HL-60/S4 (cell line): ENCODE results near the gene TECR.
"Not testable (repeated sequence)": the region's sequence is repeated elsewhere in the genome, so short reads cannot be mapped to it uniquely, and the experiment has no call there.

Source experiments
- in situ Hi-C: fragments of 300-500 bp; cut with MboI; formaldehyde crosslinking; loops from 2 replicates; pipeline ENCODE4 v1.14.3; 2022; ENCODE audit warnings: low sequenced_read_pairs

The TECR gene

DNA sequence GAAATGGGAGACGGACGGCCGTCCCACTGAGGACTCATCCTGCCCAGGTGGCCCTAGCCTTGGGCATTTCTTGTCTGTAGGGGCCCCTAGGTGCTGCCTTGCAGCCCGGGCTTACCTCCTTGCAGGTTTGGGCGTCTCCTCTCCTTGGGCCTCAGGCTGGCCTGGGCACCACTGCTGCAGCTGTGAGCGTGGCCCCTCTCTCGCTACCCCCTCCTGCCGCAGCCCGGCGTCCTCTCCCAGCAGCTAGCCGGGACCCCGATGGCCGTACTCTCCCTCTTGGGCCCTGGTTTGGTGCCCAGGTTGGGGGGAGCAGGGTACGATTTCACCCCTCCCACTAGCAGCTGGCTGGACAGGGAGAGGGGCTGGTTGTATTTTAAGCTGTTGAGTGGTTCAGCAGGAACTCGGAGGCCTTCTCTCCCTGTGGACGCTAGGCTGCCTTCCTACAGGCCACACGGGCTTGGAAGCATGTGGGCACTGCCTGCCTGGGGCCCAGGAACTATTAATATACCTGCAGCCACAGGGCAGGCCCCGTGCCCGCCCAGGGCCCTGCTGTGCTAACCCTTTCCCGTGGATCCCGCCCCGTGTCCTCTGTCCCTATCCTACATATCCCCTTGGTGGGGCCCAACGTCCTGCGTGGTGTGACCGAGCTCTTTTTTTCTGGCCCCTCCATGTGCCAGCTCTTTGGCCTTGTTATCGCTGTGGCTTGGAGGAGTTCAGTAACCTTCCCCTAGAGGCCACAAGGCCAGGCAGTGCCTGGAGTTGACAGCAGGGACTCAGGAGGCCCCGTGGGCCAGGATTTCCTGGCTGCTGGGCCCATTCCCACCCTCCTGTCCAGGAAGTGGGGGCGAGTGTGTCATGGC is 30.8 kb downstream of the TECR start:
- in situ Hi-C loops, result no loop called here

DNA sequence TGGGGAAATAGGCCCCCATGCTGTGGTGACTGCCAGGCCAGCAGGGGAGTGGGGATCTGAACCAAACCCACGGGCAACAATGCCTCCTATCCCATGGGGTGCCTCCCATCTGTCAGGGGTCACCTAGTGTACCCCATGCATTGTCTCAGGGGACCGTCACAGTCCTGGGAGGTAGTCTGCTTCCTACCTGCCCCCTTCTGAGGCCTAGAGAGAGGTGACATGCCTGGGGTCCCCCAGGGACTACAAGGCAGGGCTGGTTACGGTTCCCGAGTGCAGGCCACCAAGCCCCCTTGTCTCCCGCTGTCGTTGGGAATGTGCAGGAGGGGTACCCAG is 31.3 kb downstream of the TECR start:
- in situ Hi-C loops, result no loop called here

DNA sequence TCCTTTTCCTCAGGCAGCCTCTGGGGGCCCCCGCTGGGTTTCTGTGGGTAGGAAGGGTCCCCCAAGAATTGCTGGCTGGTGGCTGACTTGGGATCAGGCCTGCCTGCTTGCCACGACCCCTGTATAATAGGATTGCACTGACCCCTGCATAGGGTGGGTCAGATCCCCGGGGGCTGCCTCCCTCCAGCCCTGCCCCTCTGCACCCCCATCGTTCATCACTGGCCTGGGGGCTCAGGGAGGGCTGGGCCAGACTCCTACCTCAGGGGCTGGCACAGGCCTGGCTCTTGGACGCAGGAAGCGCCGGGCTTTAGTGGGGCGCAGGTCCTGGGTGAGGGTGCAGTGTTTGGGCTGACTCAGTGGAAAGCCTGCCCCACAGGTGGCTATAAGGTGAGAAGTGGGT is 31.9 kb downstream of the TECR start:
- in situ Hi-C loops, result no loop called here

DNA sequence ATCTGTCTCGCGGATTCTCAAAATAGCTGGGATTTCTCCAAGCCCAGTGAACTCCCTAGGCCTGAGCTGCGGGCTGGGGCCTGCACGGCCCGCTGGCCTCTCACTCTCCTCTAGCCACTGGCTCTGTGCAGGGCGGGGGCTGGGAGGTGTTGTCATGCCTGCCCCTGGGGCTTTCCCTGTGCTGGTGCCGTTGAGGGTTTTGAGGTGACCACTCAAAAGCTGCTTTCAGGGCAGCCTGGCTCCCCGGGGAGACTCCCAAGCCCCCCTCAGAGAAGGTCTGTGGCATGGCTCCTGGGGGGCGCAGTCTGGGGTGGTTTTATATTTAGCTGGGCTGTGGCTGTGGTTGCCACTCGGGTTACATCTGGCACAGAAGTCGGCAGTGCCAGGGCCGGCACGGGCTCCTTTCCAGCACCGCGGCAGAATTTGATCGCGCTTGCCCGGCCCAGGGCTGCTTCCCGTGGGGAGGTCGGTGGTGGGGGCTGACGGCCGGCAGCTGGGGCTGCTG is 32.5 kb downstream of the TECR start:
- in situ Hi-C loops, result no loop called here

DNA sequence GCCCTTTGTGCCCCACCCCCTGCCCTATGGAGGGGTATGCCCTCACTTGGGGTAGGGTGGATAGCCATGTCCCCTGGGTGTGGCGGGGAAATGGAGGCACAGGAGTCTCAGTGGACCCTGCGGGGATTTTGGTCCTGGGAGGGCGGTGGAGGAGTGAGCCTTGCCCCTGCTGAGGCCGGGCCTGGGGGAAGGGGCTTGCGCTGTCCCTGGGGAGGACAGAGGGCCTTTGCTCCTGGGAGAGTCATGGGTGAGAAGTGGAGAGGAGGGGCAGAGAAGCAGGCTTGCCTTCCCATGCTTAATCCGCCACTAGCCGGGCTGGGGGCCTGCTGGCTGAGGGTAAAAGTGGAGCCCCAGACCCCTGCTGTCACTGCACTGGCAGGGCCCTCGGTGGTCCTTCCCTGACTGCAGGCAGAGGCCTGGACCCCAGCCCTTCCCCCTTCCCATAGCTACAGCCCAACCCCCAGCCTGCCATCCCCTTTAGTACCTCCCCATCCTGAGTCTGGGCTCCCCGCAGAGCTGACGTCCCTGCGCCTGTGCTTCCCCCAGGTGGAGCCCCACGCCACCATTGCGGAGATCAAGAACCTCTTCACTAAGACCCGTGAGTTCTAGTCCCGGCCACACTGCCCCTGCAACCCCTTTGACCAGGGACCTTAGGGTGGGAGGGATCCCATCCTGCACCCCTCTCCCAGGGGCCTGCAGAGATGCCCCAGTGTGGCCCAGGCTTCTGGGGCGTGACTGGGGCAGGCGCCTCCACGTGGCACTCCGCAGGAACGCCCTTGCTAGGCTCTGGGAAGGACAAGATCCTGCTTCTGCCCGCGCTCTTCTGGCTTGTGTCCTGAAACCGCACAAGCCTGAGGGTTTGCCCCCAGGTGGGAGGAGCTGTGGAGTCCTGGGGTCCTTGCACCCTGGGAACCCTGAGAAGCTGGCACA is 33.5 kb downstream of the TECR start:
- in situ Hi-C loops, result no loop called here

DNA sequence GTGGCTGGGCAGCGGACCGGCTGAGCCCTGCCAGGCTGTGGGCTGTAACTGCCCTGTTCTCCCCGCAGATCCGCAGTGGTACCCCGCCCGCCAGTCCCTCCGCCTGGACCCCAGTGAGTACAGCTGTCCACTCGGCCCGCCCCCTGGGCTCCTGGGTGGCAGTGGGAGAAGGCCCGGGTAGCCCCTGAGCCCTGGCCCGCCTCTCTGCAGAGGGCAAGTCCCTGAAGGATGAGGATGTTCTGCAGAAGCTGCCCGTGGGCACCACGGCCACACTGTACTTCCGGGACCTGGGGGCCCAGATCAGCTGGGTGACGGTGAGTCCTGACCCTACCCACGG is 34.2 kb downstream of the TECR start:
- in situ Hi-C loops, result no loop called here

DNA sequence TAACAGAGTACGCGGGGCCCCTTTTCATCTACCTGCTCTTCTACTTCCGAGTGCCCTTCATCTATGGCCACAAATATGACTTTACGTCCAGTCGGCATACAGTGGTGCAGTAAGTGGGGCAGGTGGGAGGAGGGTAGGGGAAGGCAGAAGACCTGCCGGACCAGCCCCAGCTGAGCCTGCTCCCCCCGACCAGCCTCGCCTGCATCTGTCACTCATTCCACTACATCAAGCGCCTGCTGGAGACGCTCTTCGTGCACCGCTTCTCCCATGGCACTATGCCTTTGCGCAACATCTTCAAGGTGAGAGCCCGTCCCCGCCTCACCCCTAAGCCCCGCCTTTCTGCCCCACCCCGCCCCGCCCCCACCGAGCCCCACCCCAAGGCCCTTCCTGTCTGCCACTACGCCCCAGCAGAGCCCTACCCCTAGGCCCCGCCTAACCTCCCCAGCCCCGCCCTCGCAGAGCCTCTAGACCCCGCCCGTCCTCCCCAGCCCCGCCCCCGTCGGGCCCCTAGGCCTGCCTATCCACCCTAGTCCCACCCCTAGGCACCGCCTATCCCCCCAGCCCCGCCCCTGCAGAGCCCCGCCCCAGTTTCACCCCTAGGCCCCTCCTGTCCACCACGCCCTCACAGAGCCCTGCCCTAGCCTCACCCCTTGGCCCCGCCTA is 34.7 kb downstream of the TECR start:
- in situ Hi-C loops, result no loop called here

DNA sequence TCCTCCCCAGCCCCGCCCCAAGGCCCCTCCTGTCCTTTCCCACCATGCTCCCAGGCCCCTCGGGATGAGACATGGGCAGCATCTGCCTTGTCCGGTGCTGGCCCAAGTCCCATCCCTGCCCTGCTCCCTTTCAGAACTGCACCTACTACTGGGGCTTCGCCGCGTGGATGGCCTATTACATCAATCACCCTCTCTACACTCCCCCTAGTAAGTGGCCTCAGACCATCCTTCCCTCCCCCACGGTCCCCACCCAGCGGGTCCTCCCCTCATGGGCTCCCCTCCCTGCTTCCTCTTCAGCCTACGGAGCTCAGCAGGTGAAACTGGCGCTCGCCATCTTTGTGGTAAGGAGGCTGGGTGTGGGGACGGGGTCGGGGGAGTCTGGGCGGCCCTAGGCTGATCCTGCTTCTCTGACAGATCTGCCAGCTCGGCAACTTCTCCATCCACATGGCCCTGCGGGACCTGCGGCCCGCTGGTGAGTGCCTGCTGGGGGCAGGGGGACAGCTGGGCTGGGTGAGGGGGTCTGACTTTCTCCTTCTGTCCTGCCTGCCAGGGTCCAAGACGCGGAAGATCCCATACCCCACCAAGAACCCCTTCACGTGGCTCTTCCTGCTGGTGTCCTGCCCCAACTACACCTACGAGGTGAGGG is 35.4 kb downstream of the TECR start:
- in situ Hi-C loops, result not testable (repeated sequence)

DNA sequence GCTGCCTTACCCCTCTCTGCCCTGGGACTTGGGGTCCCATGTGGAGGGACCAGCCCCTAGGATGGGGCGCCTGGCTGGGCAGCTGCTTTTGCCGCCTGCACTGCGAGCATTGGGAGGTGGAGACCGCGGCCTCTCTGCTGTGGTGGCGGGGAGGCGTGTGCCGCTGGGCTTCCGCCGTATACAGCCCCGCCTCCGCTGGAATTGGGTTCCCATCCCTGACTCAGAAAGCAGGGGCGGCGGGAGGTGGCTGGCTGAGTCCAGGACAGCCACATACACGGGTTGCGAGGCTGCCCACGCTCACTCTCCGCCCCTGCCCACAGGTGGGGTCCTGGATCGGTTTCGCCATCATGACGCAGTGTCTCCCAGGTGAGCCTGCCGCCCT is 35.9 kb downstream of the TECR start:
- in situ Hi-C loops, result no loop called here

DNA sequence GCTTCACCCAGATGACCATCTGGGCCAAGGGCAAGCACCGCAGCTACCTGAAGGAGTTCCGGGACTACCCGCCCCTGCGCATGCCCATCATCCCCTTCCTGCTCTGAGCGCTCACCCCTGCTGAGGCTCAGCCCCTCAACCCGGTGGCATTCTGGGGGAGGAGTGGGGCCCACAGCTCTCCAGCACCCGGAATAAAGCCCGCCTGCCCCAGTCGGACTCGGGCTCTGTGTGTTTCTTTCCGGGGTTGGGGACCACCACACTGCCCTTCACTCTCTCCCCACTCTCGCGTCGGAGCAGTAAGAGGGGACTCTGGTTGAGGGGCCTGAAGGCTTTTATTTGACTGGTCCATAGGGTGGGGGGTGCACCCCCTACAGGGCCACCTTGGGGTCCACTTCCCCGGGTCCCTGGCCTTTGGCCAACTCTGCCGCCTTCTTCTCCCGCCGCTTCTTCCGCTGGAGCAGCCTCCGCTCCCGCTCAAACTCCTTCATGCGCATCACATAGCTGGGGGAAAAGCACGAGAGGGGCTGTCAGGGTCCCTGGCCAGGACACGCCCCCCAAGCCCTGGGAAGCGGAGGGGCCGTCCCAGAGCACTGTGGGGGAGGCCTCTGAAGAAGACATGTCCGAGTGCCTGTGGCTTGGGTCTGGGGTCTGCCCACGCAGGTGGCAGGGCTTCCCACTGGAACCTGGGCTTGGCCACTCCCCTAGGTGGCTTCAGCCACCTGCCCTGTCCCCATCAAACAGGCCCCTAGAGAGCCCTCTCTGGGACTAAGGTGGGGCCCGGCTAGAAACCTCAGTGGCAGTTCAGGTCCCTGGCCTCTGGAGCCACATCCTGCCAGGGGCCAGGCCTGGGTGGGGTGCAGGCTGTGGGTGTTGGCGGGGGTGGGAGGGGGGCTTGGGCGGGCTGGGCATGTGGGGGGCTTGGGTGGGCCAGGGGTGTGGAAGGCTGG is 36.6 kb downstream of the TECR start:
- in situ Hi-C loops, result no loop called here

DNA sequence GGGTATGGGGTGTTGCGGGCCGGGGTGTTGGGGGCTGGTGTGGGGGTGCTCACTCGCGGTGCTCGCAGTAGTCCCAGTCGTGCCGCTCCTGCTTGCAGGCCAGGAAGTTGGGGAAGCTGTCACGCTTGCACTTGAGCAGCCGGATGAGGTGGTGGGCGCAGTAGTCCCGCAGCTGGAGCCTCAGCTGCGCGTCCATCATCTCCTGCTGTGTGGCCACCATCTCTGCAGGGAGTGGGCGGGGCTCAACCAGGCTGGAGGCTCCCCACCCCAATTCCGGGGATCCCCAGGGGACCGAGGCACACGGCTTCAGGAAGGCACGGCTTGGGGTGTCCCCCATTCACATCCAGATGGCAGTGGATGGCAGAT is 37.3 kb downstream of the TECR start:
- in situ Hi-C loops, result no loop called here

DNA sequence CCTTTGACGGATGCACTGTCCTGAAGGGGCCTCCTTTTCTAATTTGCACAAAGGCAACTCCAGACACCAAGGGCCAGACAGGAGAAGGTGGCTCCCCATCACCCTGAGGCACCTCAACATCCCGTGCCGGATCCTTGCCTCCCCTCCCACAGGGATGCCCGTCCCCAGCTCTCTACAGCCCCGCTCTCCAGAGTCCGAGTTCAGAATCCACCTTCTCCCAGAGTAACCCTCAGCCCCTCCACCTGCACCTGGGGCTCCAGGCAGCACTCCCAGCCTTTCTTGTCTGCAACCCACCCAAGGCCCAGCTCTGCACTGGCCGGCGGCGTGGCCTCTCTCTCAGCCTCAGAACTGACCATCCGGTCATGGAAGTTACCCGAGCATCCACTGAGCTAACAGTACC is 37.7 kb downstream of the TECR start:
- in situ Hi-C loops, result no loop called here

DNA sequence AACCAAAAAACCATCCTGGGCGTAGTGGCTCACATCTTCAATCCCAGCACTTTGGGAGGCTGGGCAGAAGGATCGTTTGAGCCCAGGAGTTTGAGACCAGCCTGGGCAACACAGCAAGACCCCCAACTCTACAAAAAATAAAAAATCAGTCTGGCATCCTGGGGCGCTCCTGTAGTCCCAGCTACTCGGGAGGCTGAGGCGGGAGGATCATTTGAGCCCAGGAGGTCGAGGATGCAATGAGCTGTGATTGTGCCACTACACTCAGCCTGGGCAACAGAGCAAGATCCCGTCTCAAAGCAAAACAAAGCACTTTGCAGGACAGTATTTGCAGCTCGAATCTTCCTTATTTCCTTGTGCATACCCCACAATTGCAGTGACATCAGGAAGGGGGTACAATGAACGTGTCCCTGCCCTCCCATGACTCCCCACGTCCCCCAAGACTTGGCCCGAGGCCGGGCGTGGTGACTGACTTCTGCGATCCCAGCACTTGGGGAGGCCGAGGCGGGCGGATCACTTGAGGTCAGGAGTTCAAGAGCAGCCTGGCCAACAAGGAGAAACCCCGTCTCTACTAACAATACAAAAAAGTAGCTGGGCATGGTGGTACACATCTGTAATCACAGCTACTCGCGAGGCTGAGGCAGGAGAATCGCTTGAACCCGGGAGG is 41.6 kb downstream of the TECR start:
- in situ Hi-C loops, result loop anchor here (5.0 to 10.0 kb wide), 2 partner anchors 116 to 324 kb away; no protein-coding TSS in a partner anchor

DNA sequence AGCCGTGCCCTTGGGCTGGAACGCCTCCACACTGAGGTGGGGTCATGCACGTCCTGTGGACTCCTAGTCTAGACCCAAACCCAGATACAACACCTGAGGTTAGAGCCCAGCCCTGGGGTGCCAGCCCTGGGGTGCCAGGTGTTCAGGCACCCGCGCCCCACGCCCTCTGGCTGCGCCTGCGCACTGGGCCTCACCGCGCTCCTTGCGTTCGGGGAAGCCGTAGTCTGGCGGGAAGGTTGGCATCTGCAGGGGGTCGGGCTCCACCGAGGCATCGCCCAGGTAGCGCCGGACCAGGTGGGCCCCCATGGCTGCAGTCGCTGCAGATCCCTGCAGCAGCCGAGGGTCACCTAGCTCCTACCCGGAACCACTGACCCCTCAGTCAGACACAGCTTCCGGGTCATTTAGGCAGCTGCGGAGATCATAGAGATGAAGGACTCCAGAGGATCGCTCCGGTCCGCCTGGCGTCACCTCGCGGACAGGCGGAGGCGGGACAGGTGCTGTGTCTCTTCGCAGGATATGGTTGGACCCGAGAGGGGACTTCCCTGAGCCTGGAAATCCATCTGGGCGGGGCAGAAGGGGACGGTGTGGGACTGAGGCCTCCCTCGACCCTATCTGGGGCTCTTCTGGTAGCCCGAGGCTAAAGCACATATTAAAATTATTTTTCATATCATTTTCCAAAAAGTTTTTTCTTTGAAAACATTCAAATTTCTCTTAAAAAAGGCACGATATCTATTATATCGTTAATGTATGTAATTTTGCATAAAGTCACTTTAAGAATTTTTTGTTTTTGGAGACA is 42.5 kb downstream of the TECR start, which contains the start of gene NDUFB7:
NDUFB7 (minus strand) TSS at position 372 of the 796 bp plus-strand sequence; CDS start at position 306, 66 bp downstream.
- in situ Hi-C loops, result loop anchor here (5.0 to 10.0 kb wide), 2 partner anchors 115 to 323 kb away; no protein-coding TSS in a partner anchor

DNA sequence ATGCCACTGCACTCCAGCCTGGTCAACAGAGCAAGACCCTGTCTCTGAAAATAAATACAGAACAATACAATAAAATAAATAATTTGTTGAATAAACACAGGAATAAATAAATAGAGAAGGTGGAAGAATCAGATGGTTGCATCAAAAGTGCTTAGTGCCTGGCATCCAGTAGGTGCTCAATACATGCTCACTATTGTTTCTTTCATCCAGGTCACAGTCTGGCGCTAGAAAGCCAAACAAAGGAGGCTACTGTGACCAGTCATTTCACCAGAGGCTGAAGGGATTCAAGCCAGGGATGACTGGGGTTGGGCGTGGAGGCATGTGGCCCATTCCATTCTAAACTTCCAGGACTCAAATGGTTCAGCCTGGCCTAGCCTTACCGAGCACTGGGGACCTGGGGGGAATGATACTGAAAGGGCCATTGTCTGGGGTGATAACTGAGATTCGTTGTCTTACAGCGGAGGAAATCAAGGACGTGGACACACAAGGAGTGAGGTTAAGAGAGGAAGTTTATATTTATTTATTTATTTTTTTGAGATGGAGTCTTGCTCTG is 46.1 kb downstream of the TECR start:
- in situ Hi-C loops, result loop anchor here (10.0 kb wide), 1 partner anchor 319 kb away; no protein-coding TSS in a partner anchor

DNA sequence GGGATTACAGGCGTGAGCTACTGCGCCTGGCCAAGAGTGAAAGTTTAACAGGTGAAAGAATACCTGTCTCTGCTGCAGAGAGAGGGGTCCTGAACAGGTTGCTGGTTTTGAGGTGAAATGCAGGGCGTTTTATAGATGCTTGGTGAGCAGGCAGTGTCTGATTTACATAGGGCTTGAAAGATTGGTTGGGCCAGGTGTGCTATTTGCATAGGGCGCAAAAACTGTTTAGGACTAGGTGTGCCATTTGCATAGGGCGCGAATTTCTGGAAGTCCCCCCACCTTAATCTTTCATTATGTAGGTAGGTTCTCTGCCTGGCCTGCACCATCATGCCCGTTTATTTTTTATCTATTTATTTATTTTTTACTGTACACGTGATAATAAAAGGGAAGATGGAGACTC is 47.0 kb downstream of the TECR start:
- in situ Hi-C loops, result loop anchor here (10.0 kb wide), 1 partner anchor 318 kb away; no protein-coding TSS in a partner anchor

DNA sequence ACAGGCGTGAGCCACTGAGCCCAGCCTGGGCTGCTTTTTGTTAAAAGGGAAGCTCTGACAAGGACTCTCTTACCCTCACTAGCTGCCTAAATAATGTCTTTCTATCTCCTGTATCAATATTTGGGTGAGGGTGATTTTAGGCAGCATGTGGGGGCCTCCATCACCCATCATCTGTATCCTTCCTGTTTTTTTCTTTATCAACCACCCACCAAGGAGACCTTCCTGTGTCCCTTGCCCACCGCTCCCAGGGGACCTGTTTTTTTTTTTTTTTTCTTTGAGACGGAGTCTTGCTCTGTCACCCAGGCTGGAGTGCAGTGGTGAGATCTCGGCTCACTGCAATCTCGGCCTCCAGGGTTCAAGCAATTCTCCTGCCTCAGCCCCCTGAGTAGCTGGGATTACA is 47.9 kb downstream of the TECR start:
- in situ Hi-C loops, result loop anchor here (10.0 kb wide), 1 partner anchor 318 kb away; no protein-coding TSS in a partner anchor
